Keratinocyte (primary cell): ENCODE results near the gene HECTD4. TPM values are rescaled to one million over a fixed set of nuclear protein-coding genes. Genes with fewer than 3 reads are reported as not detected.

Experiments
- DNase-seq: peaks from one replicate; pipeline ENCODE4 v3.0.0-alpha.2; 2011; ENCODE audit warnings: low read depth, missing footprints, low spot score
- FAIRE-seq: peaks from 2 replicates; lab custom pipeline; 2011; peaks lifted over from hg19 to GRCh38; lab: Jason Lieb, UNC
- H2AFZ ChIP-seq: 2 replicates; pipeline ENCODE4 v1.6.0; 2012; ENCODE audit warnings: low read length, control low read depth, inconsistent platforms; ENCODE audit not compliant: control insufficient read depth
- H3K27ac ChIP-seq: 2 replicates; pipeline ENCODE4 v1.5.1; 2011; ENCODE audit warnings: low read length; ENCODE audit not compliant: control insufficient read depth, insufficient read depth
- H3K27me3 ChIP-seq: 3 replicates; pipeline ENCODE4 v1.6.0; 2011; ENCODE audit warnings: low read length; ENCODE audit not compliant: control insufficient read depth, insufficient read depth; ENCODE audit errors: extremely low read depth
- H3K36me3 ChIP-seq, 2 experiments: 2 replicates in 1 of 2; 3 replicates in 1 of 2; pipeline ENCODE4 v1.5.1; 2011; ENCODE audit warnings: low read length in 2 of 2, mild to moderate bottlenecking in 1 of 2; ENCODE audit not compliant: control insufficient read depth in 2 of 2, insufficient read depth in 2 of 2; ENCODE audit errors: extremely low read depth in 1 of 2
- H3K4me1 ChIP-seq: 3 replicates; pipeline ENCODE4 v1.5.1; 2011; ENCODE audit warnings: low read length; ENCODE audit not compliant: control insufficient read depth, insufficient read depth; ENCODE audit errors: extremely low read depth
- H3K4me2 ChIP-seq: 3 replicates; pipeline ENCODE4 v1.6.0; 2011; ENCODE audit warnings: low read depth, low read length; ENCODE audit not compliant: control insufficient read depth, insufficient read depth; ENCODE audit errors: extremely low read depth
- H3K4me3 ChIP-seq, 3 experiments: fragments of 200-600 bp in 1 of 3; sonication (generic) in 1 of 3; 2 replicates in 2 of 3; 3 replicates in 1 of 3; pipeline ENCODE4 v1.5.1; 2011 to 2016; ENCODE audit warnings: low read length in 3 of 3, mild to moderate bottlenecking in 3 of 3, control low read depth in 2 of 3, inconsistent platforms in 1 of 3, low read depth in 1 of 3, mixed read lengths in 1 of 3, mixed run types in 1 of 3, moderate library complexity in 1 of 3; ENCODE audit not compliant: control insufficient read depth in 2 of 3, insufficient read depth in 2 of 3; ENCODE audit errors: extremely low read depth in 1 of 3
- H3K79me2 ChIP-seq: 2 replicates; pipeline ENCODE4 v1.6.0; 2012; ENCODE audit warnings: low read length; ENCODE audit not compliant: control insufficient read depth, insufficient read depth
- H3K9ac ChIP-seq: 3 replicates; pipeline ENCODE4 v1.6.0; 2011; ENCODE audit warnings: low read length; ENCODE audit not compliant: control insufficient read depth, insufficient read depth; ENCODE audit errors: extremely low read depth
- H3K9me1 ChIP-seq: 3 replicates; pipeline ENCODE4 v1.6.0; 2011; ENCODE audit warnings: low read length; ENCODE audit not compliant: control insufficient read depth, insufficient read depth; ENCODE audit errors: extremely low read depth
- H3K9me3 ChIP-seq: 2 replicates; pipeline ENCODE4 v1.5.1; 2012; ENCODE audit warnings: low read depth, low read length; ENCODE audit not compliant: control insufficient read depth
- H4K20me1 ChIP-seq: 3 replicates; pipeline ENCODE4 v1.6.0; 2011; ENCODE audit warnings: low read length; ENCODE audit not compliant: control insufficient read depth, insufficient read depth; ENCODE audit errors: extremely low read depth
- CTCF ChIP-seq, 3 experiments: IDR thresholded peaks in 1 of 3; conservative IDR thresholded peaks in 1 of 3; optimal IDR thresholded peaks in 1 of 3; 2 replicates in 2 of 3; 3 replicates in 1 of 3; pipeline versions ENCODE3 to v1.5.1; 2011; ENCODE audit warnings: low read length in 3 of 3, mild to moderate bottlenecking in 3 of 3, moderate library complexity in 2 of 3, control low read depth in 1 of 3, inconsistent platforms in 1 of 3; ENCODE audit not compliant: insufficient read depth in 2 of 3; ENCODE audit errors: extremely low read depth in 1 of 3
- EZH2 ChIP-seq: IDR thresholded peaks from one replicate; pipeline ENCODE4 v1.6.1; 2012; ENCODE audit warnings: inconsistent platforms, mild to moderate bottlenecking, low read length, moderate library complexity
- dilution Hi-C: fragments of 300-500 bp; cut with MboI; formaldehyde crosslinking; loops from one replicate; pipeline ENCODE4 v1.7.0; 2020; ENCODE audit warnings: low sequenced_read_pairs; ENCODE audit not compliant: extremely low pct_ligation_motif_present
- polyA plus RNA-seq, 5 experiments: library from polyadenylated mRNA; depleted of rRNA in 3 of 5; stranded (reverse) in 3 of 5; stranded (forward) in 1 of 5; unstranded in 1 of 5; fragments of >200 nt; gene quantifications; 1 replicate in 1 of 5; 2 replicates in 3 of 5; 3 replicates in 1 of 5; pipeline versions ENCODE4 v1.2.1 to v1.2.3, GENCODE V29; 2011 to 2012; ENCODE audit warnings: missing spikeins in 2 of 5, low read depth in 1 of 5, low replicate concordance in 1 of 5

HECTD4 gene
- polyA plus RNA-seq, 1 donor (not counting 4 experiments of a cell fraction or from before 2014, with no cell fraction given), result 7.5 TPM

DNA sequence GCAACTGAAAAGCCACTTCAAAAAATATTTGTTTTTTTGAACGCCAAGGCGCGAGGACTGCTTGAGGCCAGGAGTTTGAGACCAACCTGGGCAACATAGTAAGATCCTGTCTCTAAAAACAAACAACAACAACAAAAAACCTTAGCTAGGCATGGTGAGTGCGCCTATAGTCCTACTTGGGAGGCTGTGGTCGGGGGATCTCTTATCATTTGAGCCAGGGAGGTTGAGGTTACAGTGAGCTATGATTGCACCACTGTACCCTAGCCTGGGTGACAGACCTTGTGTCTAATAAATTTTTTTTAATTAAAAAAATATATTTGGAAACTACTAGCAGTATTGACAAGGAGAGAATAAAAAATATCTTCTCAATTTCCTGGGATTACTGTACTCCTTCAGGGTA, 143.8 kb downstream of the HECTD4 start:
- H3K79me2 ChIP-seq, result no peaks in the 10 kb centered on the region
- no peak overlapping the region for H3K9ac ChIP-seq
- no peak overlapping the region for H2AFZ ChIP-seq
- dilution Hi-C loops, result no loop called here
- H3K4me1 ChIP-seq, result no peaks in the 10 kb centered on the region
- H3K9me3 ChIP-seq, result no peaks in the 10 kb centered on the region
- no peaks in the 10 kb centered on the region for H3K27me3 ChIP-seq
- no peak for TF ChIP-seq EZH2
- no peak for TF ChIP-seq CTCF (optimal IDR thresholded peaks at IDR 0.05 in 1 of 3, IDR thresholded peaks at IDR 0.05 in 1 of 3, conservative IDR thresholded peaks at IDR 0.05 in 1 of 3; ENCODE audit: extremely low read depth in 1 of 3, insufficient read depth in 2 of 3, low read length in 3 of 3)
- H4K20me1 ChIP-seq, result no peaks in the 10 kb centered on the region
- FAIRE-seq (no peak), DNase-seq (no peak)
- no peak overlapping the region for H3K4me2 ChIP-seq
- H3K4me3 ChIP-seq, result no peak overlapping the region
- H3K27ac ChIP-seq, result no peak overlapping the region
- no peaks in the 10 kb centered on the region for H3K9me1 ChIP-seq
- peaks cover 12 to 14% of the 10 kb centered on the region in 2 experiments for H3K36me3 ChIP-seq

DNA sequence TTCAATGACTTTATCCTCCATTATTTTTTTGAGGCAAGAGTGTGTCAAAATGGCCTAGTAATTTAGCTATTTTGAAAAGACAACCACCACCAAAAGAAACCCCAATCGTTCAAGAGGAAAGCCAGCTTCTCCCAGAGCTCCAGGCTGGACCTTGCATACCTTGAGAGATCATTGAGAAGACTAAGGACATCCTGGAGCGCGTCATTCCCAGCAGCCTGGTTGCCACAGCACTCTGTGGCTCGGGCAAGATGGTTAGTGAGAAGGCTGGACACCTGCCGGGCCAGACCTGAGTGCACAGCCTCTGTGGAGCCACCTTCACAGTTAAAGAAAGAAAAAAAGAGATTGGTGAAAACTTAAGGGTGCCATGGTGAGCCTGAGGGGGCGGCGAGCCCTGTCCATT, 145.4 kb downstream of the HECTD4 start:
- Histone ChIP-seq H3K4me2 (no peak overlapping the region), H3K9me3 (no peaks in the 10 kb centered on the region), H3K4me1 (no peaks in the 10 kb centered on the region), H3K9me1 (no peaks in the 10 kb centered on the region), H4K20me1 (no peaks in the 10 kb centered on the region), H3K79me2 (no peaks in the 10 kb centered on the region), H3K27me3 (no peaks in the 10 kb centered on the region), H2AFZ (no peak overlapping the region), H3K36me3 (peaks cover 9 to 11% of the 10 kb centered on the region in 2 experiments), H3K27ac (no peak overlapping the region), H3K9ac (no peak overlapping the region), H3K4me3 (no peak overlapping the region)
- FAIRE-seq (no peak), DNase-seq (no peak)
- TF ChIP-seq EZH2, result no peak
- no peak for TF ChIP-seq CTCF (optimal IDR thresholded peaks at IDR 0.05 in 1 of 3, IDR thresholded peaks at IDR 0.05 in 1 of 3, conservative IDR thresholded peaks at IDR 0.05 in 1 of 3; ENCODE audit: extremely low read depth in 1 of 3, insufficient read depth in 2 of 3, low read length in 3 of 3)
- dilution Hi-C loops, result no loop called here
